NOMO-1 treated with DMSO at 0.1 percent for 48 hours (cell line): ENCODE measurements around the gene ARFGAP3.
"Not testable (repeated sequence)": the region's sequence is repeated elsewhere in the genome, so short reads cannot be mapped to it uniquely, and the experiment has no call there.

Experiments
- DNase-seq: peaks from one replicate; lab custom pipeline; 2025; ENCODE audit not compliant: unreplicated experiment; lab: John Stamatoyannopoulos, UW

Gene ARFGAP3

DNA sequence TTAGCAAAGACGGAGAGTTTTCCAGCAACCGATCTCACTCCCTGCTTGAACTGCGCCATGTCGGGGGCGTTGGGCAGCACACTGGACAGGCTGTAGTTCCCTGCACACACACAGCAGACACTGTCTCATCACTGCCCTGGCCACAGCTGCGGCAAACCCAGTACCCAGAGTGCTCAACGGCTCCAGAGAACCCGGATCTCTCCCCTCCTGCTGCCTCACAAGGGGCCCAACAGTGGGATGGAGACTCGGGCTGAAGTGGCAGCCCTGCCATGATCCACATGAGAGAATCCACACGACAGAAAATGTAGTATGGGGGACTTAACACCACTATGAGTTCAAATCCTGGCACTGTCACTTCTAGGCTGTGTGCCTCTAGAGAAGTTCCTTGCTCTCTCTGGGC lies 58.0 kb downstream of the ARFGAP3 start:
- no peak for DNase-seq

DNA sequence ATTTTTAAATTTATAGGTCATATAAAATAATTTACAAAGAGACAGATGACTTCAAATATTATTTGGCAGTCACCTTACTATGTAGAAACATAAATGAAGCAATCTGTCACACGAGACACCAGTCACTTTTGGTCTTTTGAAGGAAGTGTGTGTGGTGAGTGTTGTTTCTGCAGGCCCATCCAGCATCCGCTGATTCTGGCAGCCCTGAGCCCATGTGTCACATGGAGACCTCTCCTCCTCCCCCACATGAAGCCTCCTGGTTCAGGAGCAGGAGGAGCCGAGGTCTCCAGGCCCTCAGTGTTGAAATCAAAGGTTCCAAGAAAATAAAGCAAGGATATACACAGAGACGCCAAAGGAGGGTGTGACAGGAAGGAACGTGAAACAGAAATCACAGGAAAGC lies 60.1 kb downstream of the ARFGAP3 start:
- no peak for DNase-seq

DNA sequence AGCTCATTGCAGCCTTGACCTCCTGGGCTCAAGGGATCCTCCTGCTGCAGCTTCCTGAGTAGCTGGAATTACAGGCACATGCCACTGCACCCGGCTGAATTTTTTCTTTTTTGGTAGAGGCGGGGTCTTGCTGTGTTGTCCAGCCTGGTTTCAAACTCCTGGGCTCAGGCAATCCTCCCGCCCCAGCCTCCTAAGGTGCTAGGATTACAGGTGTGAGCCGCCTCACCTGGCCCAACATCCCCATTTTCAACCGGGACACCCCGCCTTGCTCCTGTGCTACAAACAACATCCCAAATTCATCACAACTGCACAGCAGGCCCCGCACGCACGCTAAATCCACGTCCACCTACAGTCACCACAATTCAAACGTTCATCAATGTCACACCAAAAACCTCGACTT lies 61.0 kb downstream of the ARFGAP3 start:
- DNase-seq = no peak

DNA sequence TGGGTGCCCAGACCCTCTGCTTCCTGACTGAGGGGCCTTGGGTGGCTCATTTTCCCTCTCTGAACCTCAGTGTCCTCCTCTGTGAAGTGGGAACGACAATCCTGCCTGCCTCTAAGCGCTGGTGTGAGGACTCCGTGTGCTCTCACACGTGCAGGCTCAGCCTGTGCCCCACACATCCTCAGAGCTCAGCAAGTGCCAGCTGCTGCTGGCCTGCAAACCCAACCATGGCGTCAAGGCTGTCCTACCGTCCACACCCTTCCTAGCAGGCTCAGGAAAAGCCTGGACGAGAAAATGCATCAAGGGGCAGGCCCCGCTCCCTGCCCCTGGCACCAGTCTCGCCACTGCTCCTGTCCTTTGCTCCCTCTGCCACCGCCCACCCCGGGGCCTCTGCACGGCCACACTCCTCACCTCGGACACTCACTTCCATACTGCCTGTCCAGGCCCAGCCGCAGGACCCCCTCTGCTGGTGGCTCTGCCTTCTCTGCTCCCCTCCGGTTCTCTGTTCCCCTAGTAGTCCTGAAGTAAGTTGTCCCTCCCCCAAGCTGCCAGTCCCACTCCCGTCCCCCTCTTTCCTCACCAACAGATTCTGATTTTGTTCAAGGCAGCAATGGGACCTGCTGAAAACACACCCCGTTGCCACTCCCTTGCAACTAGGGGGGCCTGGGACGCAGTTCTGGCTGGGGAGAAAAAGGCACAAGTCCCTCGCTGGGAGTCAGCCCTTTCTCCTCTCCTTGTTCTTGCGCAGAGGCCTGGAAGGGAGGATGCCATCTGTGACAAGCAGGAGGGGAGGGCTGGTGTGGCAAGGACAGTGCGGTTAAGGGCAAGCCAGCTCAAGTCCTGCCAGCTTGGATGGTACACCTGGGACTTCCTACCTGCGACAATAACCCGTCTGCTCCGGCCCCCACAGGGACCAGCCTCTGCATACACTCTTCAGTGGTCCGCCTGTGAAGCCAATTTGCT lies 62.2 kb downstream of the ARFGAP3 start:
- DNase-seq = no peak

DNA sequence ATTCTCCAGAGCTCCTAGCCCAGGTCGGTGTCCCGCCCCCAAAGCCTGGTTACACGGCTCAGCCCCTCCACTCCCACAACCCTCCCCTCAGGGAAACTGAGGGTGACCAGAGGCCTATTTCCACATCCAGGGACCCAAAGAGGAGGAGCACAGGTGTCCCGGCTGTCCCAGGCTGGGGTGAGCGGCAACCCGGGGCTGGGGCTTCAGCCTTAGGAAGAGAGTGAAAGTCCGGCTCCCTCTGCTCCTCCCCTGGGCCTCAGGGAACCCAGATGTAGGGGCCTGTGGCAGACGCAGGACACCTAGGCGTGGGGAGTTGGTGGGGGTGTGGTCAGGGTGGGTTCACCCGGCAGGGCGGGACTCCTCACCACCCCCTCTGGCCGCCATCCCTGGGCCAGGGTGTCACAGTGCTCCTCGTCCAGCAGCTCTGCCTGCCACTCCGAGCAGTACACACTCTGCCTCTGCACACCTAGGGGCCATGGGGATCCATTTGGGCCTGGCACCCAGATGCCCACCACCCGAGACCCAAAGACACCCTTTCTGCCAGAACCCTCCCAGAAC lies 63.1 kb downstream of the ARFGAP3 start:
- DNase-seq = no peak

DNA sequence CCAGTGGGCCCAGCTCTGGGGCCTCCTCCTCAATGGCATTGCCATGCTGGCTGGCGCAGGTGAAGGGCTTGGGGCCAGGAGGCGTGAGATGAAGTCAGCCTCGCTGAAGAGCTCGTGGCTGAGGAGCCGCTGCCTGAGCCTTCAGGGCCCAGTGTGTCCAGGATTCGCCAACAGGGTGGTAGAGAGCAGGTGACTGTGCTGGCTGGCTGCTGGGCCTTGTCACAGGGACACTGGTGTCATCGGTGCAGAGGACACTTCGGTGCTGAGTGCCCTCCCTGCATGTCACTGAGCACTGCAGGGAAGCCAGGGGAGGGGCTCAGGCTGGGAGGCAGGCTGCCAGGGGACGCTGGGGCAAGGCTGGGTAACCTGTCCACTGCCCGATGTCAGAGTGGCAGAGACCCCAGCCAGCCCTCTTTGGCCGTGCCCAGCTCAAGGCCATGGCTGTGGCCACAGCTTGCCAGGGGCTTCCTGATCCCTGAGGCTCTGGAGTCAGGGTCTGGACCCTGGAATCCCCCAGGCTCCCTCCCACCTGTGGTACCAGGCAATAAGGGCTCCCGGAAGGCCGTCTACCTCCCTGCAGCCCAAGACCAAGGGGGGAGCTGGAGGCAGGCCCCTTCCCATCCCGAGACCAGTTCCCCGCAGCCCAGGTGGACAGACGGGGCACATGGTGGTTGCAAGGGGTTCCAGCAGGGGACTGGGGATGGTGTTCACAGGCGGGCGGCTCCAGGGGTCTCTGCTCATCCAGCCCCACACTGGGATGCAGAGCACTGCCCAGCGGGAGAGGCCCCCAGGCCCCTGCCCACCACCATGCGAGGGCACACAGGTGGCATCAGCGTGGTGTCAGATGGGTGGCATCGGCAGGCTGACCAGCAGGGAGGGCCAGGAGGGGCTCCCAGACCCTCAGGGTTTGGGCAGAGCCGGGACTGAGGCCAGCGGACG lies 63.9 kb downstream of the ARFGAP3 start:
- DNase-seq = no peak

DNA sequence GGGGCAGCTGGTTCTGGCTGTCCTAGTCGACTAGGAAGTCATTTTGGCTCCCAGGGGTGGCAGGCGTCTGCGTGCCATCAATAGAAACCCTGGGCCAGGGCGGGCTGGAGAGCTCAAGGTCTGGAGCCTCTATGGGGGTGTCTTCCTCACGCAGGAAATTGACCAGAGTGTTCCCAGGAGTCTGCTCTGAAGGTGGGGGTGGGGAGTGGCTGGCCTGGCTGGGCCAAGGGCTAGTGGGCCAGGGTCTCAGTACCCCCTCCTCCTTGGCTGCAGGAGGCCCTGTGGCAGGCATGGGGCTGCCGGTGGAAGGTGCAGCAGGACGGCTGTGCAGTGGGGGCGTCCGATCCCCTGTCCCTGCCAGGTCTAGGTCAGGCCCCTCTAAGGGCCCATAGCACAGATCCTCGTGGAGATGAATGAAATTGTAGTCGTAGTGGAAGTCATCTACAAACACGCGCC lies 64.6 kb downstream of the ARFGAP3 start:
- DNase-seq = no peak

DNA sequence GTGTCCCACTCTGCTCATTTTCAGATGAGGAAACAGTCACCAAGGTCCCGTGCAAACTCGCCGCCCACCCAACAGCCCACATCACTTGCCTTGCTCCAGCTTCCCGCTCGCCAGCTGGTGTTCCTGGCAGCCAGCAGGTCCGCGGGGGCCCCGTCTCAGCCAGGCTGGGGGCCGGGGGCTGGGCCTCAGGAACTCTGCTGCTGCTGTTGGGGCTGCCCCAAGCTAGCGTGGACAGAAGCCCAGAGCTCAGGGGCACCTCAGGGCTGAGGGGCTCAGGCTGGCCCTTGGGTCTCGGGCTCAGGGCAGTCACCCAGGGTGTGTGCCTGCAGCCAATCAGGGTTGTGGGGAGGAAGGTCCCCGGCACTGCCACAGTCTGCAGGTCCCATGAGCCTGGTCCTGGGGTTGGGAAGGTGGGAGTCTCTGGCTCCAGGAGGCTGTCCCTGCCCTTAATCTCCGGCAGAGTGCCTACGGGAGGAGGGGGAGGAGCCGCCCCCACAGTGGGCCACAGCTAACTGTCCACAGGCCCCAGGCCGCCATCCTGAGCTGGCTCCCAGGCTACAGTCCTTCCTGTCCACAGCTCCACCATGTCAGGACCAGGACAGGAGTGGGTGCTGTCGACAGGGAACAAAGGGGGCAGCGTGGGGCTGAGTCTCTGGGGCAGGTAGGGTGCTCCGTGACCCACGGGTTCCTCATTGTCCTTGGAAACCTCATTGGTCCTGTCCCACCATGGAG lies 65.2 kb downstream of the ARFGAP3 start:
- no peak for DNase-seq

DNA sequence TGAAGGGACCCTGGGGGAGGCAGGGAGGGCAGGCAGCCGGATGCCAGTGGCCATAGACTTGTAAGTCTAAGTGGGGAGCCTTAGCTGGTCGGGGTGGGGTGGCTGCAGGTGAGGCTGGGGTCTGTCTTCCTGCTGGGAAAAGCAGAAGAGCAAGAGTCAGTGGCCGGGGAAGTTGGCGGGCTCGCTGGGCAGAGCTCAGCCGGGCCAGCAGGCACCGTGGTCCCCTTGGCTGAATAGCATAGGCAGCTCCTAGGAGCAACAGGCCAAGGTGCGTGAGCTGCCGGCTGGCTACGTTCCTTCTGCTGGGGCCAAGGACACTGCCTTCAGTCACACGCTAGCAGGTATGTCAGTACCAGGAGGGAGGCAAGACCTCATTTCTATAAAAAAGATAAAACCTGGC lies 68.6 kb downstream of the ARFGAP3 start:
- DNase-seq = no peak

DNA sequence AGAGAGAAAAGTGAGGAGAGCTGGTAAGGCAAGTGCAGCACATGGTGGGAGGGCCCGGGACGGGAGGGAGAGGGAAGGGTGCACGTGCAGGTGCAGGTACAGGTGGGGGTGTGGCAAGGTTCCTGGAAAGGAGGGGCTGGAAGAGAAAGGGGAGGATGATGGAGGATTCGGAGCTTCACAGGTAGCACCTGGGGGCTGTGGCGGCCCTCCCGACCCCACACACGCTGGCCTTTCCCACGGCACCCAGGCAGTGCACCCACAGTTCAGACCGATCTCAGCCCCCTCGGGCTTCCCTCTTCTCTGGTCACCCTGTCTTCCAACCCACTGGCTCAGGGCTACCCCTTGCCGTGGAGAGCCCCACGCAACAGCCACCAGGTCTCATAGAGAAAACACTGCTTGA lies 69.1 kb downstream of the ARFGAP3 start:
- no peak for DNase-seq

DNA sequence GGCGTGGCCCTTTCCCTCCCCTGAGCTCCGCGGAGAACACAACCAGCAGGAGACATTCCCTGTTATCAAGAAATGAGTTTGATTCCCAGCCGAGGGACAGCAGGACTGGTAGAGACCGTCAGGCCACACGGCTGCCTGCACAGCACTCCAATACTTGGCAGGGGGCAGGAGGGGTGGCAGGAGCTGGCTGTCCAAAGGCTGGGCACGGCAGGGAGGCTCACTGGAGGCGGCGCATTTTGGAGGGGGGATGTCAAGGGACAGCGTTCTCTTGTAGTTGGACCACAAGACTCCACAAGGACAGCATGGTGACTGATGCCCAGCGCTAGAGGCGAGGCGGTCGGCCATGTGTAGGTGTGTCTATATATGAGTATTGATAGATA lies 69.7 kb downstream of the ARFGAP3 start:
- DNase-seq = no peak

DNA sequence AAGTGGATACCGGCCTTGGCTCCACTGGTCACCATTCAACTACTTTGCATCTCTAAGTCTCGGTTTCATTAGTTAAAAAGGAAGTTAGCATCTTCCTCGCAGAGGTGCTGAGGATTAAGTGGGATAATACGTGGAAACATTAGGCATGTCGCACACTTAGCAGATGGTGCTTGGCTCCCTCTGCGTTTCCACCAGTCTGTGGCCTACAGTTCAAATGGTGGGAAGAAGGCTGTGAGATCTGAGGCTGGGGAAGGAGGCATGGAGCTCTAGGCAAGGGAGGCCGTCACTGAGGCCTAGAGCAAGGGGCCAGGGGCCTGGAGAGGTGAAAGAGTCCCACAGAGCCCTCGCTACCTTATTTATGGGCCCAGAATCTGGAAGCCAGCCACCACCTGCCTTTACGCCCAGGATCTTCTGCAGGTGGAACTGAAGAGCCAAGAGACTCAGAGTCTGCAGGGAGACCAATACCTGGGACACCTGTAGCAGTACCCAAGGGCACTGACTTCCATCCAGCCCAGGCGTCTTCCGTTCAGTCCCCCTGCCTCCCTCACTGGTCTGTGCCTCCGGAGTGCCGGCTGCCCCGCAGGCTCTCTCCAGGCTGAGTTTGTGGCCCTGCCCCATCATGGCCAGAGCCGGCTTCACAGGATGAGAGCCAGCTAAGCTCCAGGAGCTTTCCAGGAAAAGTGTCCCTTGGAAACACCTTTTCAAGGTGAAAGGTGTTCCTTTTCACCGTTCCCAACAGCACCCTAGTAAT lies 70.3 kb downstream of the ARFGAP3 start:
- DNase-seq = no peak

DNA sequence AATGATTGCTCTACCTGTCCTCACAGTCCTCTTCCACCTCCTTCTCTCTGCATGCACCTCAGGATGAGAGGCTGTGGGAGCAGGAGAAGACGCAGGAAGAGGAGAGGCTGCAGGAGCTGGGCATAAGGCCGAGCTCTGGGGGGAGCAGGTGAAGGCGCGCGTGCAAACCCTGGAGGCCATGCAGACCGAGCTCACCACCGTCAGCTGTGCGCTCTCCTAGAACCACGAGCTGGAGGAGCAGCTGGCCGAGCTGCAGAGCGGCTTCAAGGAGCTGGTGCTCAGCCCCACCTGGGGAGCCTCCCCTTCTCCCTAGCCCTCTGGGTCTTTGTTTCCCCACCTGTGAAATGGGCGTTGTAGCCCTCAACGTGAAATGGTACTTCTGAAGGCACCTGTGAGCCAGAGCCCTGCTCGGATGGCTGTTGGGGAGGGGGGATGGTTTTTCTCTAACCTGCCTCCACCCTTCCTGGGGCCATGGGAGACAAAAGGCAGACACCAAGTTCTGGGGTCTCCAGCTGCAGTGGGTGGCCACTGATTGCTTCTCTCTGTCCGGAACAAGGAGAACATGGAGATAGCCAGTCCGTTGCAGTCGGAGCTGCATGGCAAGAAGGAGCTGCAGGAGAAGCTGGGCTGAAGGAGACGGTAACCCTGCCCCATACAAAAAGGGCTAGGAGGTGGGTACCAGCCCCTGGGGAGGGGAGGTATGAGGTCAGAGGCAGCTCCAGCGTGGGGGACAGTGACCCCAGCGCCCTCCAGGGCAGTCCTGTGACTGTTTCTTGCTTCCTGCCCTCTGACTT lies 71.2 kb downstream of the ARFGAP3 start:
- DNase-seq = no peak

DNA sequence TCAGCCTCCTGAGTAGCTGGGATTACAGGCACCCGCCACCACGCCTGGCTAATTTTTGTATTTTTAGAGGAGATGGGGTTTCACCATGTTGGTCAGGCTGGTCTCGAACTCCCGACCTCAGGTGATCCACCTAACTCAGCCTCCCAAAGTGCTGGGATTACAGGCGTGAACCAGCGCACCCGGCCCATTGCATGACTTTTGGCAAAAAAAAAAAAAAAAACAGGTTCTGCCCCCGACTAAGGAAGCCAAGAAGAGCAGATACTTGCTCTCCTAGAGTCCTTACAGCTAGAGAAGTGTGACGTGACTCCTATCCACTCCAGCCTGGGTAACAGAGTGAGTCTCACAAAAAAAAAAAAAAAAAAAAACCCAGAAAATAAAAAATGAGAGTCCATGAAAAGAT lies 74.8 kb downstream of the ARFGAP3 start:
- DNase-seq = not testable (repeated sequence)

DNA sequence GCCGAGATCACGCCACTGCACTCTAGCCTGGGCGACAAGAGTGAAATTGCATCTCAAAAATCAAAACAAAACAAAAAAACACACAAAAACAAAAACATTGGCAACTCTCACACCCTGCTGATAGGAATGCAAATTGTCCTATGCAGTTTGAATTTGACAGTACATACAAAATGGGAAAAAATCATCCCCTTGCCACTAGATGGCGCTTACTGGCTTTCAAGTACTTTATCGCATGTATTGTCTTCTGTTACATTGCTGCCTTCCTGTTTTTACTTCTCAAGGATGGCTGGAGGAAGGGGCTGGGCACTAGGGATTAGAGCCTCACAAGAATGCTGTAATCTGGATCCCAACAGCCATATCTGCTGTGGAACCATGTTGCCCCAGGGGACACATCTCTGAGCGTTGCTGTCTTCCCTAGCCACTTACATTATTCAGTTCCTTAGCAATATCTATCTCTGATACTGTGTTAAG lies 77.0 kb downstream of the ARFGAP3 start:
- peak; percentile 76 for DNase-seq

DNA sequence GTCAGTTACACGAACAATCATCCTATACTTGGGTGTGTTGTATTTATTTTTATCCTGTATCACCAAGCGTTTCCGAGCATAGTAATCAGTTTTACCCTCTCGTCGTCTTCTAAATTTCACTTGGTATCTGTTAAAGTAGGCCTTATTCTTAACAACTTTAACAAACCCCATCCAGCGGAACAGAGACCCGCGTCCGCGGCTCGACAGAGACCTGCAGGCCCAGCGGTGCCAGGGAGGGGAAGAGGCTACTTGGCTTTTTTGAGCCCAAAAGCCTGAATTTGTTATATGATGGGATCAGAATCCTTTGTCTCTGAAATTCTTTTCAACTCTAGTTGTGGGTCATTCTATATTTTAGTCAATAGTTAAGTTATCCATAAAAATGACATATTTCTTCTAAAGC lies 79.9 kb downstream of the ARFGAP3 start:
- no peak for DNase-seq

DNA sequence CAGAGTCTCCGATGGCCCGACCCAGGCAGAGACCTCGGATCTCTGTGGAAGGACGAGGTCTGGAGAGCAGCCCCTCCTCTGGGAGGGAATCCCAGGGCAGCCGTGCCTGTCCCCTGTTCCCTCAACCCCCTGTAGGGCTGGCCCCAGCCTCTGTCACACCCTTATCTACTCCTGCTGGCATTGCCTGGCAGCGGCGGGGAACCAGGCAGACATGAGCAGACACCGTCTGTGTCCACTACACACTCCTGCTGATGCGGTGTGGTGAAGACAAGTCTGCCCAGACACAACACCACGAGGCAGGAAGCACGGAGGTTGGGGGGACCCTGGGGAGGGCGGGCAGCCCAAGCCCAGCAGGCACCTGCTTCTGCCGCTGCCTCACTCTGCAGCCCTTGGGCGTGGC lies 83.9 kb downstream of the ARFGAP3 start:
- no peak for DNase-seq

DNA sequence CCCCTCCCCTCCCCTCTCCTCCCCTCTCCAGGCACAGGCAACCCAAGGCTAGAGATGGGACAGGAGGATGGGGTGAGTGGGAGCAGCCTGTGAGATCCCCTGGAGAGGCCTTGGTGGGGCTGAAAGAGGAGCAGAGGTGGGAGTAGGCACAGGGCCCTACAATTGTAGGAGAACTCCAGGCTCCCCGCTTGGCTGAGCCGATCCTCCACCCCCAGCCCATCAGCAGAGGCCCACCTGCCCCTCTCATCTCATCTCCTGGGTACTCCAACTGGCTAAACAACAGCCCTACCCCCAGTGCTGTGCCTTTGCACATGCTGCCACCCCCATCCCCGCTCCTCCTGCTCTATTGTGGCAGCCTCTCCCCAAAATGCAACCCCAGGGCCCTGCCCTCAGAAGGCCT lies 84.4 kb downstream of the ARFGAP3 start:
- DNase-seq = no peak

DNA sequence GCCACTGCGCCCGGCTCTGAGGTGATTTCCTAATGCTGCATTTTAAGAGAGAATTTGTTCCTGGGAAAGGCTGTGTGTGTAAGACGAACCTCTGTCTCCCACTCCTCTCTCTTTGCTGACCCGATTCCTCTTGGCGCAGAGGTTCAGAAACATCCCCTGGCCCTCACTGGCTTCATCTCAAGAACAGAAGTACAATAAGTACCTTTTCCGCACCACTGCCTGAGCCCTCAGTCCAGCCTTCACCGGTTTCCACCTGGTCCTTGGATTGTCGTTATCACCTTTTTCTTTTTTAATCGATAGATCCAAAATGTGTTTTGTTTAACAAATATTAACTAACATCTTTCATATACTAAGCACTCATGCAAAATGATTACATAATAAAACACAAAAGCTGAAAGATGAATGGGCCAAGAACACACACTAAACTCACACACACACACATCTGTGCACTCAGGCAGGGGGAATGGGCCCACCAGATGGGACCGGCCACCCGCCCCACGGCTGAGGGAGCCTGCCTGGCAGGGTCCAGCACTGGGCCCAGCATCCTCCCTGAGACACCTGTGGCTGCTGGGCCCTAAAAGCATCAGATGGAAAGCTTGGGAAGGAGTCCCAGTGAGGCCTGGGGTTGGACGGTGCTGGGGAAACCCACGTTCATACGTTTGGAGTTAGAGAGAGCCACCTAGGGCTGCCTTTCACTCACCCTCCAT lies 86.0 kb downstream of the ARFGAP3 start:
- no peak for DNase-seq
